ENCODE results near the gene EPAS1. TPM values are rescaled to one million over a fixed set of nuclear protein-coding genes. Genes with fewer than 3 reads are reported as not detected.

Gene EPAS1
- polyA plus RNA-seq (2012; rRNA removed), result 69.2 and 92.2 TPM in 2 replicates
- 66.4 and 74.6 TPM in 2 replicates for polyA plus RNA-seq (2012; cell fraction: cytosol; rRNA removed)
- polyA plus RNA-seq (2012; cell fraction: nucleus; rRNA removed), result 83.4 and 100 TPM in 2 replicates

DNA sequence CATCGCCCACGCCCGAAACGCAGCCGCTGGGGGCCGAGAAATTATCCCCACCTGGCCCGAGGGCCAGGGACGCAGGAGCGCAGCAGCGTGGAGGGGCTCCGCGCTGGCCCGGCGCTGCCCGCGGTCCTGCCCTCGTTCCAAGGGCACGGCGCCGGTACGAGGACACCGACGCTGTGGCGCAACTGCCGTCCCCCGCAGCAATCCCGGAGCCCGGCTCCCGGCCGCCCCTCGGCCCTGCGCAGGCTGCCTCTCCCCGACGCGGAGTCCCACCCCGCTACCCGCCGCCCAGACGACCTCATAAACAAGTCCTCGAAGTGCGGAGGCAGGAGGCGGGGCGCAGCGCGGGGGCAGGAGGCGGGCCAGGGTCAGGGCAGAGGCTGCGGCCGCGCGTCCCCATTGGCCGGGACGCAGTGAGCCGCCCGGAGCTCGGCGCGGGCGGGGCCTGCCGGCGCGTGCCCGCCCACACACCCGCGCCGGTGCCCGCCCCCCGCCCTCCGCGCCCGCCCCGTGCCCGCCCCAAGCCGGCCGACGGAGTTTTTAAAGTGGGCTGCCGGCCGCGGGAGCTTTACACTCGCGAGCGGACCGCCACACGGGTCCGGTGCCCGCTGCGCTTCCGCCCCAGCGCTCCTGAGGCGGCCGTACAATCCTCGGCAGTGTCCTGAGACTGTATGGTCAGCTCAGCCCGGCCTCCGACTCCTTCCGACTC, at the start of gene EPAS1:
Gene EPAS1 (plus strand): TSS at position 568 of the 706 bp plus-strand sequence. CDS start 505 bp downstream, outside the sequence.
- peak; percentile 8 for TF ChIP-seq CHD2 (IDR thresholded peaks at IDR 0.05; ENCODE audit: low read length, partially characterized antibody)
- TF ChIP-seq NRF1 (IDR thresholded peaks at IDR 0.05; ENCODE audit: low read depth, low read length), result peak; percentile 54
- no peak for TF ChIP-seq EP300 (IDR thresholded peaks at IDR 0.05; ENCODE audit: borderline replicate concordance in 1 of 2, low read depth in 1 of 2, low read length in 1 of 2)
- TF ChIP-seq REST (IDR thresholded peaks at IDR 0.05; ENCODE audit: low read depth, low read length), result peak; percentile 85
- TF ChIP-seq MXI1 (IDR thresholded peaks at IDR 0.05; ENCODE audit: low read depth, low read length), result peak; percentile 61
- peak; percentile 21; the same call in 1 of the 2 replicates for TF ChIP-seq SIN3A (IDR thresholded peaks at IDR 0.05; ENCODE audit: borderline replicate concordance, low read depth, low read length)
- no peak for TF ChIP-seq ZBTB33 (IDR thresholded peaks at IDR 0.05; ENCODE audit: borderline replicate concordance, low read depth)
- TF ChIP-seq FOXJ3 (CRISPR knock-in tag; IDR thresholded peaks at IDR 0.05), result peak; percentile 76
- TF ChIP-seq TEAD4 (IDR thresholded peaks at IDR 0.05; ENCODE audit: borderline replicate concordance, insufficient read depth), result no peak
- TF ChIP-seq MAX (IDR thresholded peaks at IDR 0.05; ENCODE audit: low read depth), result peak; percentile 75
- TF ChIP-seq RCOR1 (IDR thresholded peaks at IDR 0.05; ENCODE audit: low read length), result peak; percentile 41
- TF ChIP-seq POLR2AphosphoS5 (IDR thresholded peaks at IDR 0.05; ENCODE audit: low read depth, low read length), result peak; percentile 97
- no peak for TF ChIP-seq EZH2phosphoT487 (IDR thresholded peaks at IDR 0.05; ENCODE audit: borderline replicate concordance, low read depth)
- TF ChIP-seq SMC3 (IDR thresholded peaks at IDR 0.05; ENCODE audit: low read depth, low read length), result peak; percentile 17
- TF ChIP-seq TAF1 (IDR thresholded peaks at IDR 0.05; ENCODE audit: borderline replicate concordance, low read depth, low read length), result peak; percentile 96
- H2AFZ ChIP-seq (ENCODE audit: low read depth), result peak within 1 kb of the TSS; percentile 77
- H3K79me2 ChIP-seq (ENCODE audit: insufficient read depth), result peaks cover 46% of the 10 kb centered on the region
- no peaks in the 10 kb centered on the region for H3K36me3 ChIP-seq (replicated peaks in 1 of 2; ENCODE audit: control insufficient read depth in 1 of 2, insufficient read depth in 2 of 2, low read length in 1 of 2)
- no peaks in the 10 kb centered on the region for H3K9me3 ChIP-seq
- peak within 1 kb of the TSS; percentile 88 for H3K9ac ChIP-seq
- H4K20me1 ChIP-seq (ENCODE audit: insufficient read depth), result peaks cover 40% of the 10 kb centered on the region
- ChIA-PET POLR2A (interaction anchor here (0.7 to 4.4 kb wide), 30 partner anchors 9 to 303 kb away, joined by 3 to 97 read pairs (median 4); no protein-coding TSS in a partner anchor), CTCF (interaction anchor here (0.7 to 8.7 kb wide), 26 partner anchors 13 to 319 kb away, joined by 3 to 57 read pairs (median 4); no protein-coding TSS in a partner anchor)
- DNase-seq, result peak; percentile 100
- no peaks in the 10 kb centered on the region for H3F3A ChIP-seq (replicated peaks; ENCODE audit: insufficient read depth)
- H3K4me3 ChIP-seq (ENCODE audit: low read depth in 2 of 2, low read length in 1 of 2), result peak within 1 kb of the TSS; percentile 96 to 98
- peaks cover 7 to 25% of the 10 kb centered on the region in 2 experiments; a peak in 2 of 4 replicates for H3K4me1 ChIP-seq (ENCODE audit: control insufficient read depth in 1 of 2, insufficient read depth in 2 of 2, low read depth in 1 of 2, low read length in 1 of 2)
- peak within 1 kb of the TSS; percentile 71 to 96 for H3K27ac ChIP-seq (ENCODE audit: low read depth in 2 of 2, low read length in 1 of 2)
- WGBS (ENCODE audit: low lambda C conversion rate), result 1% methylated on average over 48 of the region's 94 CpGs
- H3K9me2 ChIP-seq, result no peaks in the 10 kb centered on the region
- peak within 1 kb of the TSS; percentile 96 for H3K4me2 ChIP-seq
- no peaks in the 10 kb centered on the region for H3K27me3 ChIP-seq (ENCODE audit: insufficient read depth)
